ENCODE data around the gene RTN4. TPM values are rescaled to one million over a fixed set of nuclear protein-coding genes. Genes with fewer than 3 reads are reported as not detected.

The RTN4 gene
- total and polyA plus RNA-seq, 4 donors: 168 to 311 (median 230) TPM

- no peaks in the 10 kb centered on the region for H3K27me3 ChIP-seq (ENCODE audit: control insufficient read depth in 3 of 3, insufficient read depth in 3 of 3, low read length in 2 of 3)
- TF ChIP-seq CTCF (IDR thresholded peaks at IDR 0.05; ENCODE audit: control extremely low read depth, extremely low read depth): no peak
- no peak overlapping the region for H3K9ac ChIP-seq (ENCODE audit: insufficient read depth in 1 of 2, low read length in 2 of 2)
- no peak for DNase-seq
- H3K4me1 ChIP-seq (ENCODE audit: control insufficient read depth in 5 of 5, insufficient read depth in 5 of 5, low read length in 5 of 5): peaks cover 0 to 2% (median 0%) of the 10 kb centered on the region in 5 donors
- H3K9me3 ChIP-seq (ENCODE audit: control insufficient read depth in 4 of 4, insufficient read depth in 3 of 4, low read length in 3 of 4): no peaks in the 10 kb centered on the region
- ATAC-seq (ENCODE audit: insufficient read depth, low FRiP score): no peak
- H3K36me3 ChIP-seq (ENCODE audit: control insufficient read depth in 4 of 4, insufficient read depth in 4 of 4, low read length in 4 of 4): no peaks in the 10 kb centered on the region
- WGBS, 2 donors: 69 to 83% methylated on average over 7 of the region's 7 CpGs
- no peak overlapping the region for H3K4me3 ChIP-seq
- H3K27ac ChIP-seq (ENCODE audit: low read depth in 1 of 2, low read length in 1 of 2): no peak overlapping the region
Observed at GRCh38 chr2:54960164-54960563, 90.1 kb downstream of the RTN4 start.

- Histone ChIP-seq H3K27me3 (ENCODE audit: control insufficient read depth in 3 of 3, insufficient read depth in 3 of 3, low read length in 2 of 3) (no peaks in the 10 kb centered on the region), H3K4me1 (ENCODE audit: control insufficient read depth in 5 of 5, insufficient read depth in 5 of 5, low read length in 5 of 5) (peaks cover 0 to 2% (median 0%) of the 10 kb centered on the region in 5 donors), H3K4me3 (no peak overlapping the region), H3K9ac (ENCODE audit: insufficient read depth in 1 of 2, low read length in 2 of 2) (no peak overlapping the region), H3K27ac (ENCODE audit: low read depth in 1 of 2, low read length in 1 of 2) (no peak overlapping the region), H3K9me3 (ENCODE audit: control insufficient read depth in 4 of 4, insufficient read depth in 3 of 4, low read length in 3 of 4) (no peaks in the 10 kb centered on the region), H3K36me3 (ENCODE audit: control insufficient read depth in 4 of 4, insufficient read depth in 4 of 4, low read length in 4 of 4) (no peaks in the 10 kb centered on the region)
- DNase-seq: no peak
- no peak for ATAC-seq (ENCODE audit: insufficient read depth, low FRiP score)
- TF ChIP-seq CTCF (IDR thresholded peaks at IDR 0.05; ENCODE audit: control extremely low read depth, extremely low read depth): no peak
- WGBS, 2 donors: 73 to 84% methylated on average over 14 of the region's 14 CpGs
Observed at GRCh38 chr2:54958717-54959371, 91.4 kb downstream of the RTN4 start.

GRCh38 chr2:54957321-54957999, 92.8 kb downstream of the RTN4 start:
- peaks cover 0 to under 1% (median 0%) of the 10 kb centered on the region in 5 donors for H3K4me1 ChIP-seq (ENCODE audit: control insufficient read depth in 5 of 5, insufficient read depth in 5 of 5, low read length in 5 of 5)
- no peak overlapping the region for H3K9ac ChIP-seq (ENCODE audit: insufficient read depth in 1 of 2, low read length in 2 of 2)
- TF ChIP-seq CTCF (IDR thresholded peaks at IDR 0.05; ENCODE audit: control extremely low read depth, extremely low read depth): no peak
- no peaks in the 10 kb centered on the region for H3K27me3 ChIP-seq (ENCODE audit: control insufficient read depth in 3 of 3, insufficient read depth in 3 of 3, low read length in 2 of 3)
- no peaks in the 10 kb centered on the region for H3K9me3 ChIP-seq (ENCODE audit: control insufficient read depth in 4 of 4, insufficient read depth in 3 of 4, low read length in 3 of 4)
- no peak for DNase-seq
- H3K27ac ChIP-seq (ENCODE audit: low read depth in 1 of 2, low read length in 1 of 2): no peak overlapping the region
- 94 to 95% methylated on average over 18 of the region's 18 CpGs for WGBS, 2 donors
- ATAC-seq (ENCODE audit: insufficient read depth, low FRiP score): no peak
- H3K36me3 ChIP-seq (ENCODE audit: control insufficient read depth in 4 of 4, insufficient read depth in 4 of 4, low read length in 4 of 4): no peaks in the 10 kb centered on the region
- no peak overlapping the region for H3K4me3 ChIP-seq

All from lung (tissue), 12 donors.